Hepatocyte (in vitro differentiated cells): Measurements from ENCODE around the gene APOO.

Experiments
- CTCF ChIP-seq: fragments of 200-600 bp; sonication (generic); IDR thresholded peaks from 2 replicates; pipeline ENCODE4 v1.5.1; 2016; ENCODE audit warnings: antibody characterized with exemption, mild to moderate bottlenecking; ENCODE audit not compliant: poor library complexity
- EZH2 ChIP-seq: fragments of 200-600 bp; sonication (generic); IDR thresholded peaks from 2 replicates; pipeline ENCODE4 v1.6.1; 2016; ENCODE audit warnings: antibody characterized with exemption, mild to moderate bottlenecking, borderline replicate concordance

GRCh38 chrX:23788521-23788920 lies 119.2 kb downstream of the APOO start:
- TF ChIP-seq EZH2 (no peak), CTCF (no peak)
